HPDE6-E6E7 (cell line): ENCODE measurements around the gene RABGAP1.

Source experiments
- DNase-seq: peaks from one replicate; pipeline ENCODE4 v3.0.0; 2011; ENCODE audit warnings: missing footprints; ENCODE audit errors: extremely low spot score

RABGAP1 gene

GRCh38 chr9:123081824-123082223 is 141.0 kb downstream of the RABGAP1 start:
- no peak for DNase-seq

GRCh38 chr9:123083680-123084079 is 142.9 kb downstream of the RABGAP1 start:
- no peak for DNase-seq

GRCh38 chr9:123084256-123084655 is 143.4 kb downstream of the RABGAP1 start:
- DNase-seq: no peak

GRCh38 chr9:123085916-123086315 is 145.1 kb downstream of the RABGAP1 start:
- no peak for DNase-seq

- DNase-seq: no peak
Measured at GRCh38 chr9:123087359-123087888, 146.6 kb downstream of the RABGAP1 start.

GRCh38 chr9:123089040-123089439 is 148.2 kb downstream of the RABGAP1 start:
- no peak for DNase-seq

GRCh38 chr9:123089790-123090189 is 149.0 kb downstream of the RABGAP1 start:
- no peak for DNase-seq

- no peak for DNase-seq
Measured at GRCh38 chr9:123090198-123090896, 149.5 kb downstream of the RABGAP1 start.

- DNase-seq: no peak
Measured at GRCh38 chr9:123090956-123091355, 150.1 kb downstream of the RABGAP1 start.

- DNase-seq: no peak
Measured at GRCh38 chr9:123091459-123091858, 150.6 kb downstream of the RABGAP1 start.

- DNase-seq: no peak
Measured at GRCh38 chr9:123093141-123093540, 152.3 kb downstream of the RABGAP1 start.

GRCh38 chr9:123096987-123097386 is 156.2 kb downstream of the RABGAP1 start:
- no peak for DNase-seq

GRCh38 chr9:123097430-123098095 is 156.7 kb downstream of the RABGAP1 start:
- DNase-seq: no peak

GRCh38 chr9:123098096-123098459 is 157.3 kb downstream of the RABGAP1 start:
- no peak for DNase-seq

GRCh38 chr9:123099042-123099441 is 158.2 kb downstream of the RABGAP1 start:
- no peak for DNase-seq

- DNase-seq: no peak
Measured at GRCh38 chr9:123099548-123099947, 158.7 kb downstream of the RABGAP1 start.

- DNase-seq: peak; percentile 26
Measured at GRCh38 chr9:123102375-123103113, 161.7 kb downstream of the RABGAP1 start.

GRCh38 chr9:123104807-123105206 is 164.0 kb downstream of the RABGAP1 start:
- DNase-seq: no peak

- DNase-seq: no peak
Measured at GRCh38 chr9:123105490-123105889, 164.7 kb downstream of the RABGAP1 start.

- no peak for DNase-seq
Measured at GRCh38 chr9:123107639-123108285, 166.9 kb downstream of the RABGAP1 start.

GRCh38 chr9:123108976-123109375 is 168.2 kb downstream of the RABGAP1 start:
- no peak for DNase-seq
